AG09309 (cell line): Measurements from ENCODE around the gene AAK1.

Source experiments
- DNase-seq: peaks from one replicate; pipeline ENCODE4 v3.0.0-alpha.2; 2010; ENCODE audit warnings: low read depth
- H3K4me3 ChIP-seq: 2 replicates; pipeline ENCODE4 v1.5.1; 2011; ENCODE audit warnings: mild to moderate bottlenecking, low read depth, low read length, moderate library complexity; ENCODE audit not compliant: control insufficient read depth
- TF ChIP-seq, protein P1 (sequence below): IDR thresholded peaks from 2 replicates; pipeline ENCODE4 v1.5.1; 2011; ENCODE audit warnings: mild to moderate bottlenecking, low read depth, low read length, inconsistent platforms; ENCODE audit not compliant: insufficient read depth, control insufficient read depth; ENCODE audit errors: missing control alignments

AAK1 gene

DNA sequence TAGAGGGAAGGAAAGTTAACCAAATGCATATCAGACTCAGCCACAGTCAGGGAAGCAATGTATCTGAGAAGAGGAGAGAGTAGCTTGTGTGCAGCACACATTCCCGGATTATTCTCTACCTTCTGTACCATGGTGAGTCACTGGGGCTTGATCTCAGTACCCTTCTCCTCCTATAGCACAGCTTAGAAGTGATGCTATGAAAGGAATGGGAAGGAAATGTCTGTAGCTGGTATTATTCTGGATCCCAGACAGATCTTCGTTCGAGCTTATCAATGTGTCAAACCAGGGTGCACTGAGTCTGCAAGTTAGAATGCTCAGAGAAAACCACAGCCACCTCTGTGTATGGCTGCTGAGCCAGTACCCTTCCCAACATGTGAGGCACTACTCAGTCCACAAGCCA is 118.3 kb downstream of the AAK1 start:
- DNase-seq: no peak
- TF ChIP-seq, protein P1, sequence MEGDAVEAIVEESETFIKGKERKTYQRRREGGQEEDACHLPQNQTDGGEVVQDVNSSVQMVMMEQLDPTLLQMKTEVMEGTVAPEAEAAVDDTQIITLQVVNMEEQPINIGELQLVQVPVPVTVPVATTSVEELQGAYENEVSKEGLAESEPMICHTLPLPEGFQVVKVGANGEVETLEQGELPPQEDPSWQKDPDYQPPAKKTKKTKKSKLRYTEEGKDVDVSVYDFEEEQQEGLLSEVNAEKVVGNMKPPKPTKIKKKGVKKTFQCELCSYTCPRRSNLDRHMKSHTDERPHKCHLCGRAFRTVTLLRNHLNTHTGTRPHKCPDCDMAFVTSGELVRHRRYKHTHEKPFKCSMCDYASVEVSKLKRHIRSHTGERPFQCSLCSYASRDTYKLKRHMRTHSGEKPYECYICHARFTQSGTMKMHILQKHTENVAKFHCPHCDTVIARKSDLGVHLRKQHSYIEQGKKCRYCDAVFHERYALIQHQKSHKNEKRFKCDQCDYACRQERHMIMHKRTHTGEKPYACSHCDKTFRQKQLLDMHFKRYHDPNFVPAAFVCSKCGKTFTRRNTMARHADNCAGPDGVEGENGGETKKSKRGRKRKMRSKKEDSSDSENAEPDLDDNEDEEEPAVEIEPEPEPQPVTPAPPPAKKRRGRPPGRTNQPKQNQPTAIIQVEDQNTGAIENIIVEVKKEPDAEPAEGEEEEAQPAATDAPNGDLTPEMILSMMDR: no peak
- no peak overlapping the region for H3K4me3 ChIP-seq

DNA sequence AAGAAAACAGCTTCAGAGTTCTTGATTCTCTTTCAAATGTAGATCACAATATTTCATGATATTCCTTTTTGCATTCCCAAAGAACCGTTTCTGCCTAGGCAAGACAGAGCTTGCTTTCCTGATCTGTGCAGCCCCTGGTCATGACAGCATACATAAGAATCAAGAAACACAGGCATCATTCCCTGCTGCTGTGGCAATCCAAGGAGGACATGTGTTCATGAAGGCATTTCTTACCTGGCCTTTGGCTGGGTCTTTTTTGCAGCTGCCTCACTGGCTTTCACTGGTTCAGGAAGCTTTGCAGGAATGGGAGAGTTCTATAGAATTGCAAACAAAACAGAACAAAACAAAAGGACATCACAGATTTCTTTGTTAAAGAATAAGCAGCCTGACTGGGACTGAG is 118.7 kb downstream of the AAK1 start:
- DNase-seq: no peak
- TF ChIP-seq, protein P1: no peak
- H3K4me3 ChIP-seq: no peak overlapping the region

DNA sequence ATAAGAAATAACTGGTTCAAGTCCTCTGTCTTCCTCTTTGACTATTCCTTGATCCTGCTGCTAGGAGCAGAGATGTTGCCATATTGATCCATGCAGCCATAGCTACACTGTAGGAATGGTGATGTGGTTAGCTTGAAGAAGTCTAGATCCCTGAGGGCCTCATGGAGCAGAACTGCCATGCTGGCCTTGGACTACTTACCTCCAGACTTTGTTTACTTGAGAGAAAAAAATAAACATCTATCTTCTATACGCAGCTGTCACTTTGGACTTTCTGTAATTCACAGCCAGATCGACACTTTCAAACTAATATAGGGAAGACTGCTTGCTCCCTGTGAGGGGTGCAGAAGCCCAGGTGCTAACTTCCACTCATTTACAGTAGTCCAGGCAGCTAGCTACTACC is 121.8 kb downstream of the AAK1 start:
- H3K4me3 ChIP-seq: no peak overlapping the region
- TF ChIP-seq, protein P1: no peak
- DNase-seq: no peak

DNA sequence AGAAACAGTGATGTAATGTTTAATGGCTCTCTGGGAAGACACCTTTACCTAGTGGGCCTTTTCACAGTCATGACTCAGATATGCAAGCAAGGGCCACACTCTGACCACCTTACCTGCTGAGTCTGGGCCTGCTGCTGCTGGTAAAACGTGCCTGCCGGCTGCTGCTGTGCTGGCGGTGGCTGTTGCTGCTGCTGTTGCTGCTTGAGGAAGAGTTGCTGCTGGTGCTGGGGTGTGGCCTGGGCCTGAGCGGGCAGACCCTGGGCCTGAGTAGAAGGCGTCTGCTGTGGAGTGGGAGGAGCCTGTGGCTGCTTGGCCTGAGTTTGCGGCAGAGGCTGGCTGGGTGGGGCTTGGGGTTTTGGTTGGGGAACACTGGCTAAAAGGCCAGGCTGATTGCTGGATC is 124.7 kb downstream of the AAK1 start:
- H3K4me3 ChIP-seq: no peak overlapping the region
- TF ChIP-seq, protein P1: no peak
- no peak for DNase-seq

DNA sequence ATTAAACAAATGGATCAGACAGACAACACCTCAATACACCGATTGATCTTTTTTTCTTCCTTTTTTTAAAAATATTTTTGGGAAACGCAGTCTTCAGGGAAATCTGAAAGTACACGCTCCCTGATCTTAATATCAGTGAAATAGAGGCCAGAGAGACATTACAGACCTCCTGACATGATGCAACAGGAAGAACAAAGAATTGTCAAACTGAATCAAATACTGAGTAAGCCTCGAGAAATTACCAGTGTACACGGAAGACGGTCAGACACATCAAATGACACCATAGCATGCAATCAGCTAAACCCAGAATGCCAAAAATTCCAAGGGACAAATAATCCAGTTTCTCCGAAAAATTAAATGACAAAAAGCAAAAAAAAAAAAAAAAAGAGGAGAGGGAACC is 126.1 kb downstream of the AAK1 start:
- DNase-seq: no peak
- H3K4me3 ChIP-seq: no peak overlapping the region
- TF ChIP-seq, protein P1: no peak

DNA sequence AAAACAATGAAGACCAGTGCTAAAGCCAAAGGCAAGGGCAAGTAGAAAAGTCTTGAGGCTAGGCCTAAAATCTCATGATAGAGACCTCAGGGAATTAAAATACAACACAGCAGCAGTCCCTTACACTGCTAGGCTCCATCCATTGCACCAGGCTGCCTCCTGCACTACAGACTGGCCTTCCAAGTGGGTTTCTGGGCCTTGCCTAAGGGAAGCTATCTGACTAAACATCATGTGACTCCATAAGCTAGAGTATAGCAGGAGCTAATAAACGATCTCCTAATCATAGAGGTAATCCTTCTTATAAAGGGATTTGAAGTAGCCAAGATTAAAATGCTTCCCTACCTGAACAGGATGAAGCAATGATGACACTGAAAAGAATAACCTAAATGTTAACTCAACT is 128.7 kb downstream of the AAK1 start:
- TF ChIP-seq, protein P1: no peak
- DNase-seq: no peak
- H3K4me3 ChIP-seq: no peak overlapping the region

DNA sequence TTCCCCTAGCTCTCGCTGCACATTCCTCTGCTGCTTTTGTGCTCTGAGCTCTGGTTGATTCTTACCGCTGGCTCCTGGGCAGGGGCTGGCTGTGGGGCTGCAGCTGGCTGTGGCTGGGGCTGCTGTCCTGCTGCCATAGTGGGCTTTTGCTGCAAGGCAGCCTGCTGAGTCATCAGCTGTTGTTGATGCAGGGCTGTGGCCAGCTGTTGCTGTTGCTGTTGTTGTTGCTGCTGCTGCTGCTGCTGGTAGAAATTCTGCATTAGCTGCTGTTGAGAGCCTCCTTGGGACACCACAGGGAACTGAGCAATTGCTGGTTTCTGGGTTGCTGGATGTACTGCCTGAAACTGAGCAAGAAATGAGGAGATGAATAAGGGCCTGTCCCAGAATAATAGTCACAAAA is 129.1 kb downstream of the AAK1 start:
- DNase-seq: peak; percentile 31
- TF ChIP-seq, protein P1: peak; percentile 2
- H3K4me3 ChIP-seq: no peak overlapping the region
